Fibroblast of lung (primary cell): ENCODE results near the gene TSPAN9. TPM values are rescaled to one million over a fixed set of nuclear protein-coding genes. Genes with fewer than 3 reads are reported as not detected.

ENCODE experiments used
- DNase-seq, 2 donors: peaks; one replicate each; pipeline versions ENCODE4 v3.0.0 to v3.0.0-alpha.2; 2010; ENCODE audit warnings: low read depth in 2 of 2
- H2AFZ ChIP-seq: 2 replicates; pipeline ENCODE4 v1.5.1; 2012; ENCODE audit warnings: low read length, control low read depth, inconsistent platforms
- H3K27ac ChIP-seq: 2 replicates; pipeline ENCODE4 v1.5.1; 2011; ENCODE audit warnings: low read length, control low read depth; ENCODE audit not compliant: insufficient read depth
- H3K27me3 ChIP-seq: 2 replicates; pipeline ENCODE4 v1.5.1; 2011; ENCODE audit warnings: mild to moderate bottlenecking, low read length; ENCODE audit not compliant: control insufficient read depth, insufficient read depth
- H3K36me3 ChIP-seq: 2 replicates; pipeline ENCODE4 v1.5.1; 2011; ENCODE audit warnings: low read length; ENCODE audit not compliant: control insufficient read depth, insufficient read depth
- H3K4me1 ChIP-seq: 2 replicates; pipeline ENCODE4 v1.5.1; 2011; ENCODE audit warnings: low read length; ENCODE audit not compliant: control insufficient read depth, insufficient read depth; ENCODE audit errors: extremely low read depth
- H3K4me2 ChIP-seq: 2 replicates; pipeline ENCODE4 v1.5.1; 2011; ENCODE audit warnings: low read length, control low read depth; ENCODE audit not compliant: insufficient read depth; ENCODE audit errors: extremely low read depth
- H3K4me3 ChIP-seq, 4 experiments: fragments of 200-600 bp in 1 of 4; sonication (generic) in 1 of 4; replicated peaks in 1 of 4; 2 replicates each; pipeline ENCODE4 v1.5.1; 2011 to 2016; ENCODE audit warnings: low read length in 4 of 4, low read depth in 3 of 4, mild to moderate bottlenecking in 3 of 4, control low read depth in 2 of 4, inconsistent platforms in 1 of 4, mixed read lengths in 1 of 4; ENCODE audit not compliant: insufficient read depth in 1 of 4; ENCODE audit errors: control extremely low read depth in 1 of 4
- H3K79me2 ChIP-seq: 2 replicates; pipeline ENCODE4 v1.5.1; 2012; ENCODE audit warnings: mild to moderate bottlenecking, low read length, inconsistent platforms; ENCODE audit not compliant: control insufficient read depth, insufficient read depth
- H3K9ac ChIP-seq: 2 replicates; pipeline ENCODE4 v1.5.1; 2011; ENCODE audit warnings: mild to moderate bottlenecking, low read length, control low read depth; ENCODE audit not compliant: insufficient read depth
- H3K9me3 ChIP-seq: 2 replicates; pipeline ENCODE4 v1.5.1; 2012; ENCODE audit warnings: low read depth, low read length; ENCODE audit not compliant: control insufficient read depth, insufficient read depth
- H4K20me1 ChIP-seq: 2 replicates; pipeline ENCODE4 v1.5.1; 2011; ENCODE audit warnings: low read length; ENCODE audit not compliant: control insufficient read depth, insufficient read depth; ENCODE audit errors: extremely low read depth
- EZH2 ChIP-seq: IDR thresholded peaks from 2 replicates; pipeline ENCODE4 v1.5.1; 2012; ENCODE audit warnings: low read length, control low read depth, mild to moderate bottlenecking; ENCODE audit errors: missing control alignments
- polyA plus RNA-seq, 2 donors: library from polyadenylated mRNA; depleted of rRNA in 1 of 2; stranded (reverse) in 1 of 2; unstranded in 1 of 2; fragments of >200 nt; gene quantifications; 2 replicates each; pipeline ENCODE4 v1.2.1, GENCODE V29; 2011 to 2012; ENCODE audit warnings: missing spikeins in 1 of 2
- total RNA-seq: library from RNA; depleted of rRNA; stranded (reverse); fragments of >200 nt; gene quantifications from 2 replicates; pipeline ENCODE4 v1.2.1, GENCODE V29; 2014
- TF ChIP-seq, protein P1 (sequence below), 2 donors: IDR thresholded peaks in 1 of 2; conservative IDR thresholded peaks in 1 of 2; 1 replicate in 1 of 2; 2 replicates in 1 of 2; pipeline ENCODE4 v1.5.1; 2011 to 2012; ENCODE audit warnings: low read length in 2 of 2, control low read depth in 1 of 2, inconsistent platforms in 1 of 2, low read depth in 1 of 2, mild to moderate bottlenecking in 1 of 2

The TSPAN9 gene
- total and polyA plus RNA-seq, 2 donors (not counting 1 experiment from before 2014, with no cell fraction given): 31.1 to 35.2 TPM

DNA sequence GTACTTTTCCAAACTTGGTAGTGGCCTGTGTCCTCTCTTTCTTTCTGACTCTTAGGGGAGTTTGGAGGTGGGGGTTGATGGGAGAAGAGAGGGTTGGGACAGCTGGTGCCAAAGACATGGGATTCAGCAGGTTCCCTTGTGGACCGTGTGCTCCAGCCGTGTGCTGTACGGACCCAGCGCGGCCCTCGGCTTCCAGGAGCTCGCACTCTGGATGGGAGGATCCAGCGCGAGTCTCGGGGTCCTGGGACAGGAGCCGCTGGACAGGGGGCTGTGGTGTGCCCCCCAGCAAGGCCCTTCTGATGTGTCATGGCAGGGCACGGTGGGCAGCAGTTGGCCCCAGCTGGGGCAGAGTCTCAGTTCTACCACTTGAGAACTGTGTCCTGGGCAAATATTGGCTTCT is 45.0 kb upstream of the TSPAN9 start:
- Histone ChIP-seq H3K27ac (no peak overlapping the region), H4K20me1 (no peaks in the 10 kb centered on the region), H3K9ac (no peak overlapping the region), H3K79me2 (no peaks in the 10 kb centered on the region), H3K27me3 (no peaks in the 10 kb centered on the region), H3K36me3 (peaks cover 3% of the 10 kb centered on the region), H3K4me3 (no peak overlapping the region), H3K9me3 (no peaks in the 10 kb centered on the region), H2AFZ (no peak overlapping the region), H3K4me1 (no peaks in the 10 kb centered on the region), H3K4me2 (no peak overlapping the region)
- no peak for DNase-seq
- TF ChIP-seq, protein P1, sequence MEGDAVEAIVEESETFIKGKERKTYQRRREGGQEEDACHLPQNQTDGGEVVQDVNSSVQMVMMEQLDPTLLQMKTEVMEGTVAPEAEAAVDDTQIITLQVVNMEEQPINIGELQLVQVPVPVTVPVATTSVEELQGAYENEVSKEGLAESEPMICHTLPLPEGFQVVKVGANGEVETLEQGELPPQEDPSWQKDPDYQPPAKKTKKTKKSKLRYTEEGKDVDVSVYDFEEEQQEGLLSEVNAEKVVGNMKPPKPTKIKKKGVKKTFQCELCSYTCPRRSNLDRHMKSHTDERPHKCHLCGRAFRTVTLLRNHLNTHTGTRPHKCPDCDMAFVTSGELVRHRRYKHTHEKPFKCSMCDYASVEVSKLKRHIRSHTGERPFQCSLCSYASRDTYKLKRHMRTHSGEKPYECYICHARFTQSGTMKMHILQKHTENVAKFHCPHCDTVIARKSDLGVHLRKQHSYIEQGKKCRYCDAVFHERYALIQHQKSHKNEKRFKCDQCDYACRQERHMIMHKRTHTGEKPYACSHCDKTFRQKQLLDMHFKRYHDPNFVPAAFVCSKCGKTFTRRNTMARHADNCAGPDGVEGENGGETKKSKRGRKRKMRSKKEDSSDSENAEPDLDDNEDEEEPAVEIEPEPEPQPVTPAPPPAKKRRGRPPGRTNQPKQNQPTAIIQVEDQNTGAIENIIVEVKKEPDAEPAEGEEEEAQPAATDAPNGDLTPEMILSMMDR (conservative IDR thresholded peaks at IDR 0.05 in 1 of 2, IDR thresholded peaks at IDR 0.05 in 1 of 2; ENCODE audit: low read depth in 1 of 2, low read length in 2 of 2): no peak
- no peak for TF ChIP-seq EZH2

GRCh38 chr12:3032770-3033538 is 44.2 kb upstream of the TSPAN9 start:
- H3K4me1 ChIP-seq: no peaks in the 10 kb centered on the region
- H3K27ac ChIP-seq: no peak overlapping the region
- H3K36me3 ChIP-seq: peaks cover 3% of the 10 kb centered on the region
- no peak overlapping the region for H3K4me2 ChIP-seq
- H2AFZ ChIP-seq: no peak overlapping the region
- no peaks in the 10 kb centered on the region for H3K79me2 ChIP-seq
- no peaks in the 10 kb centered on the region for H3K9me3 ChIP-seq
- DNase-seq: no peak
- no peaks in the 10 kb centered on the region for H3K27me3 ChIP-seq
- H3K9ac ChIP-seq: no peak overlapping the region
- H4K20me1 ChIP-seq: no peaks in the 10 kb centered on the region
- no peak overlapping the region for H3K4me3 ChIP-seq
- TF ChIP-seq, protein P1 (conservative IDR thresholded peaks at IDR 0.05 in 1 of 2, IDR thresholded peaks at IDR 0.05 in 1 of 2; ENCODE audit: low read depth in 1 of 2, low read length in 2 of 2): no peak
- TF ChIP-seq EZH2: no peak

DNA sequence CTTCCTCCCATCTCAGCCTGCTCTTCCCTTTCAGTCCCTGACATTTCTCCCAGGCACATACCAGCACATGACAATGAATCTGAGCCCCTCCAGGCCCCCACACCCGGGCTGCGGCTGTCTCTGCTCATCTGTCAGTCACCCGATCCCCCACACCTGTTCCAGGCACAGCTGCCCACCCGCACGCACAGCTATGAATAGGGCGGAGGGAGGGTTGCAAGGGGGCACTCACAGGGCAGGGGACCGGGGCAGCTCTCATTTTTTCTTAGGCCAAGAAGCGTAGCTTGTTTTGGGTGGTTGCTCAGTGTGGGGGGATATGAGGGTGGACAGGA is 43.7 kb upstream of the TSPAN9 start:
- no peaks in the 10 kb centered on the region for H4K20me1 ChIP-seq
- TF ChIP-seq, protein P1 (conservative IDR thresholded peaks at IDR 0.05 in 1 of 2, IDR thresholded peaks at IDR 0.05 in 1 of 2; ENCODE audit: low read depth in 1 of 2, low read length in 2 of 2): no peak
- no peak for TF ChIP-seq EZH2
- no peaks in the 10 kb centered on the region for H3K79me2 ChIP-seq
- H3K4me2 ChIP-seq: no peak overlapping the region
- no peak overlapping the region for H3K27ac ChIP-seq
- no peak overlapping the region for H3K9ac ChIP-seq
- H3K27me3 ChIP-seq: no peaks in the 10 kb centered on the region
- no peaks in the 10 kb centered on the region for H3K9me3 ChIP-seq
- H2AFZ ChIP-seq: no peak overlapping the region
- no peaks in the 10 kb centered on the region for H3K4me1 ChIP-seq
- peaks cover 3% of the 10 kb centered on the region for H3K36me3 ChIP-seq
- DNase-seq: no peak
- H3K4me3 ChIP-seq: no peak overlapping the region
